Measurements from ENCODE around the gene ZNF764. TPM values are rescaled to one million over a fixed set of nuclear protein-coding genes. Genes with fewer than 3 reads are reported as not detected.
A peak's percentile ranks its signal among the peaks of the same experiment; 100 is the strongest.

Gene ZNF764
- total and polyA plus RNA-seq, 9 of the 15 experiments (the other 6 are each of a cell fraction or from before 2014, with no cell fraction given) = 0.69 to 10.1 (median 4.1) TPM

DNA sequence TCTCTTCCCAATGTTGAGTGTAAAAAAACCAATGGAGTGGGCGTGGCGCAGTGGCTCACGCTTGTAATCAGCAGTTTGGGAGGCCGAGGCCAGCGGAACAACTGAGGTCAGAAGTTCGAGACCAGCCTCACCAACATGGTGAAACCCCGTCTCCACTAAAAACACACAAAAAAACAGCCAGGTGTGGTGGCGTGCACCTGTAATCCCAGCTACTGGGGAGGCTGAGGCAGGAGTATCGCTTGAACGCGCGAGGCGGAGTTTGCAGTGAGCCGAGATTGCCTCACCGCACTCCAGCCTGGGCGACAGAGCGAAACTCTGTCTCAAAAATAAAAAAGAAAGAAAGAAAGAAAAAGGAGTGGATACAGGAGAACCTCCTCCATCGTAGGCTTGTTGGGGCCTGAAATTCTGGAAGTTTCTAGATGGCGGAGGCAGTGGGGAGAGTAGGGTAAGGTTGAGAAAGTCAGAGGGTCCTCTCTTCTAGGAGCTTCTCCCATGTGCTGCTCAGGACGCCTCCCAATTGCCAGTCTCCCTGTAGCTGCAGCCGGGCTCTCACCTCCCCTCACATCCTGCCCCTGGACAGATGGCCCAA lies 709 bp upstream of the ZNF764 start (continued):
- TF ChIP-seq, protein P1, sequence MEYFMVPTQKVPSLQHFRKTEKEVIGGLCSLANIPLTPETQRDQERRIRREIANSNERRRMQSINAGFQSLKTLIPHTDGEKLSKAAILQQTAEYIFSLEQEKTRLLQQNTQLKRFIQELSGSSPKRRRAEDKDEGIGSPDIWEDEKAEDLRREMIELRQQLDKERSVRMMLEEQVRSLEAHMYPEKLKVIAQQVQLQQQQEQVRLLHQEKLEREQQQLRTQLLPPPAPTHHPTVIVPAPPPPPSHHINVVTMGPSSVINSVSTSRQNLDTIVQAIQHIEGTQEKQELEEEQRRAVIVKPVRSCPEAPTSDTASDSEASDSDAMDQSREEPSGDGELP (CRISPR knock-in tag; IDR thresholded peaks at IDR 0.05; ENCODE audit: borderline replicate concordance) = peak; percentile 63; the same call in 1 of the 2 replicates
- TF ChIP-seq SREBF2 (CRISPR knock-in tag; IDR thresholded peaks at IDR 0.05) (0 out of 2 replicates have a peak, but pooled peaks have one; percentile 37), NFRKB (IDR thresholded peaks at IDR 0.05; ENCODE audit: low read depth) (no peak), THRAP3 (IDR thresholded peaks at IDR 0.05; ENCODE audit: borderline replicate concordance) (peak; percentile 91), SP1 (CRISPR knock-in tag; IDR thresholded peaks at IDR 0.05) (no peak; the same call in 1 of the 2 replicates), ZNF134 (CRISPR knock-in tag; conservative IDR thresholded peaks at IDR 0.05) (no peak), ZC3H4 (CRISPR knock-in tag; IDR thresholded peaks at IDR 0.05; ENCODE audit: borderline replicate concordance) (no peak), SMC3 (conservative IDR thresholded peaks at IDR 0.05; ENCODE audit: insufficient read depth, low read depth, low read length) (no peak), TCF7L2 (IDR thresholded peaks at IDR 0.05; ENCODE audit: low read depth, low read length) (no peak), HNRNPLL (IDR thresholded peaks at IDR 0.05; ENCODE audit: low read depth, low read length, poor library complexity, severe bottlenecking) (no peak), IRF2 (CRISPR knock-in tag; IDR thresholded peaks at IDR 0.05) (no peak), ZNF232 (CRISPR knock-in tag; IDR thresholded peaks at IDR 0.05) (no peak), EHMT2 (IDR thresholded peaks at IDR 0.05) (peak; percentile 13; the same call in 1 of the 2 replicates), ZNF143 (CRISPR knock-in tag; IDR thresholded peaks at IDR 0.05) (0 out of 2 replicates have a peak, but pooled peaks have one; percentile 39), ZNF507 (tag; conservative IDR thresholded peaks at IDR 0.05) (no peak), POLR2B (IDR thresholded peaks at IDR 0.05; ENCODE audit: low read depth, partially characterized antibody) (no peak)
- TF ChIP-seq, protein P2, sequence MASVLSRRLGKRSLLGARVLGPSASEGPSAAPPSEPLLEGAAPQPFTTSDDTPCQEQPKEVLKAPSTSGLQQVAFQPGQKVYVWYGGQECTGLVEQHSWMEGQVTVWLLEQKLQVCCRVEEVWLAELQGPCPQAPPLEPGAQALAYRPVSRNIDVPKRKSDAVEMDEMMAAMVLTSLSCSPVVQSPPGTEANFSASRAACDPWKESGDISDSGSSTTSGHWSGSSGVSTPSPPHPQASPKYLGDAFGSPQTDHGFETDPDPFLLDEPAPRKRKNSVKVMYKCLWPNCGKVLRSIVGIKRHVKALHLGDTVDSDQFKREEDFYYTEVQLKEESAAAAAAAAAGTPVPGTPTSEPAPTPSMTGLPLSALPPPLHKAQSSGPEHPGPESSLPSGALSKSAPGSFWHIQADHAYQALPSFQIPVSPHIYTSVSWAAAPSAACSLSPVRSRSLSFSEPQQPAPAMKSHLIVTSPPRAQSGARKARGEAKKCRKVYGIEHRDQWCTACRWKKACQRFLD (CRISPR knock-in tag; IDR thresholded peaks at IDR 0.05) = peak; percentile 58; the same call in 1 of the 2 replicates
- TF ChIP-seq, protein P3, sequence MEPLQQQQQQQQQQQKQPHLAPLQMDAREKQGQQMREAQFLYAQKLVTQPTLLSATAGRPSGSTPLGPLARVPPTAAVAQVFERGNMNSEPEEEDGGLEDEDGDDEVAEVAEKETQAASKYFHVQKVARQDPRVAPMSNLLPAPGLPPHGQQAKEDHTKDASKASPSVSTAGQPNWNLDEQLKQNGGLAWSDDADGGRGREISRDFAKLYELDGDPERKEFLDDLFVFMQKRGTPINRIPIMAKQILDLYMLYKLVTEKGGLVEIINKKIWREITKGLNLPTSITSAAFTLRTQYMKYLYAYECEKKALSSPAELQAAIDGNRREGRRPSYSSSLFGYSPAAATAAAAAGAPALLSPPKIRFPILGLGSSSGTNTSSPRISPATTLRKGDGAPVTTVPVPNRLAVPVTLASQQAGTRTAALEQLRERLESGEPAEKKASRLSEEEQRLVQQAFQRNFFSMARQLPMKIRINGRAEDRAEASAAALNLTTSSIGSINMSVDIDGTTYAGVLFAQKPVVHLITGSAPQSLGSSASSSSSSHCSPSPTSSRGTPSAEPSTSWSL (CRISPR knock-in tag; IDR thresholded peaks at IDR 0.05; ENCODE audit: borderline replicate concordance) = no peak
- TF ChIP-seq, protein P4, sequence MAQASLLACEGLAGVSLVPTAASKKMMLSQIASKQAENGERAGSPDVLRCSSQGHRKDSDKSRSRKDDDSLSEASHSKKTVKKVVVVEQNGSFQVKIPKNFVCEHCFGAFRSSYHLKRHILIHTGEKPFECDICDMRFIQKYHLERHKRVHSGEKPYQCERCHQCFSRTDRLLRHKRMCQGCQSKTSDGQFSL (CRISPR knock-in tag; IDR thresholded peaks at IDR 0.05) = no peak
- TF ChIP-seq, protein P4 (tag; IDR thresholded peaks at IDR 0.05) = no peak
- TF ChIP-seq, protein P5, sequence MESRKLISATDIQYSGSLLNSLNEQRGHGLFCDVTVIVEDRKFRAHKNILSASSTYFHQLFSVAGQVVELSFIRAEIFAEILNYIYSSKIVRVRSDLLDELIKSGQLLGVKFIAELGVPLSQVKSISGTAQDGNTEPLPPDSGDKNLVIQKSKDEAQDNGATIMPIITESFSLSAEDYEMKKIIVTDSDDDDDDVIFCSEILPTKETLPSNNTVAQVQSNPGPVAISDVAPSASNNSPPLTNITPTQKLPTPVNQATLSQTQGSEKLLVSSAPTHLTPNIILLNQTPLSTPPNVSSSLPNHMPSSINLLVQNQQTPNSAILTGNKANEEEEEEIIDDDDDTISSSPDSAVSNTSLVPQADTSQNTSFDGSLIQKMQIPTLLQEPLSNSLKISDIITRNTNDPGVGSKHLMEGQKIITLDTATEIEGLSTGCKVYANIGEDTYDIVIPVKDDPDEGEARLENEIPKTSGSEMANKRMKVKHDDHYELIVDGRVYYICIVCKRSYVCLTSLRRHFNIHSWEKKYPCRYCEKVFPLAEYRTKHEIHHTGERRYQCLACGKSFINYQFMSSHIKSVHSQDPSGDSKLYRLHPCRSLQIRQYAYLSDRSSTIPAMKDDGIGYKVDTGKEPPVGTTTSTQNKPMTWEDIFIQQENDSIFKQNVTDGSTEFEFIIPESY (CRISPR knock-in tag; IDR thresholded peaks at IDR 0.05) = peak; percentile 90

Measured in K562 (cell line).